Activated gamma-delta T cell (primary cell): ENCODE results near the gene ATP9B.
A peak's percentile ranks its signal among the peaks of the same experiment; 100 is the strongest.
"Not testable (repeated sequence)": the region's sequence is repeated elsewhere in the genome, so short reads cannot be mapped to it uniquely, and the experiment has no call there.

Source experiments
- DNase-seq: peaks from one replicate; lab custom pipeline; 2025; lab: John Stamatoyannopoulos, UW

Gene ATP9B

DNA sequence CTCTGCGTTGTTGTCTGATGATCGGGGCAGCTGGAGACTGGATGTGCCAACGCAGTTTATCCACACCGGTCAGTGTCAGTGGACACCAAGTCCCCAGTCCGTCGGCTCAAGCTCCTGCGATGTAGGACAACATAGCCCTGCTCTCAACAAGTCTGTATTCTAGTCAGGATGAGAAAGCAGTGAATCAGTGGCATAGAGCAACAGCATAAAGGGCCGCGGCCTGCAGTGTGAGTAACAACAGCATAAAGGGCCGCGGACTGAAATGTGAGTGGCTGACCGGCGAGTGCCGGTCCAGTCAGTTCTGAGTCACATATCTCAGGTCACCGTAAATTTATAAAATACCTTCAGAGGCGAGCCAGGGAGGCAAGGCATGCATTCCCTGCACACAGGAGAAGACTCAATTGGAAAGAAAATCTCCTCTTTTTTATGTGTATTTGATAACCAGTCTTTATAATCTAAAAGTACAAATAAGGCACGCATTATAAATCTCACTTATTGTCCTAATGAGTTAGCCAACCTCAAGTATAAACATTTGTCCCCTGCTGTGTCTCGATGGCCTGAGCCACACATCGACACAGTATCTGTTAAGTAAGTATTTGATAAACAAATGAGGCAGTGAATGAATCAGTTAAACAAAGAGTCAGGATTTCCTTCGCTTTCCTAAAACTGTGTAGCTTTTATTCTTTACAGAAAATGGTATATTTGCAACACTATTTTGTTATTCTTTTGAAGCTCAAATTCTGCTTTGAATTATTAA is 292.8 kb downstream of the ATP9B start:
- no peak for DNase-seq

- DNase-seq: no peak
Measured at GRCh38 chr18:79365701-79366100, 296.5 kb downstream of the ATP9B start.

DNA sequence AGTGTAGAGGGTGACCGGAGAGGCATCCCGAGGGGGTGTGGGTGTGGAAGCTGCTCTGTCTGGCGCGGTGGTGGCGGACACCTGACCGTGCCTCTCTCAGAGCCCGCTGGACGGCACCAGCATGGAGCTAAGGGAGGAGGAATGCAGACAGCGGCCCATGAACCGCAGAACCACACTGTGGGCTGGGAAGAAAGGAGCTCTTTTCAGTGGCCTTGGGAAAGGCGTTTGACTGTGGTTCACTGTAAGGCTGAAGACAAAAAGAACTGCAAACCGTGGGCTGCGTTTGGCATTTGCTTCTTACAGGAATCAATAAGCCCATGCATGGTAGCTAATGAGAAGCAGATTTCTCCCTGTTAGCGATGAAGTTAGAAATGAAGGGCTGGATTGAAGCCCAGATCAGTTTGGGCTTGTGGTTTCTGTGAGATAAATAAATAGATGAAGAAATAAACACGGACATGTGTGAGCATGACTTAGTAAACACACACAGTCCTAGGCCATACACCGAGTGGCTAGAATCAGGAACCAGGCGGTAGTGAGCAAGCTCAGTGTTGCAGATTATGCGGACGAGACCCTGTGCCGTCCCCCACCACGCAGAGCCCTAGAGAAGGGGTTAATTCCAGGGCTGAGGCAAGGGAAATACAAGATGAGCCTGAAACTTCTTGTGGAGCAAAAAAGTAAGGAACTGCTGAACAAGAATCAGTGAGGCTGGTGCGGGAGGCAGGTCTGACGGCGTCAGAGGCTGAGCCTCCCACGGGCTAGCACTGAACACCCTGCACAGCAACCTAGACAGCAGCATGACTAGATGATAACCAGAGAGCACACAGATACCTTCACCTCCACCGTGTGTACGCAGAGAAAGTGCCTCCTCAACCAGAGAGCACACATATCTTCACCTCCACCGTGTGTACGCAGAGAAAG is 297.2 kb downstream of the ATP9B start:
- DNase-seq: no peak

DNA sequence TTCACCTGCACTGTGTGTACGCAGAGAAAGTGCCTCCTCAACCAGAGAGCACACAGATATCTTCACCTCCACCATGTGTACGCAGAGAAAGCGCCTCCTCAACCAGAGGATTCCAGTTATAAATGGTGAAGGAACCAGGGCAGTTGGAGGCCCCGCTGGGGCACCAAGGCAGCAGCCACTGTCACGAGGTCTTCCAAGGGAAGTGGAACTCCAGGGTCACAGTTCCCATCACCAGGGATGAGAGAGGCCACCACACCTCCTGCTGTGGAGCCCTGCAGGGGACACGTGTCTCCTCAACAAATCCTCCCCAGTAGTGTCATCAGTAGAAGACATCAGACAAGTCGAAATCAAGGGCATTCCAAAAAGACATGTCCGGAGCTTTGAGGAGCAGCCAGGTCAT is 298.3 kb downstream of the ATP9B start:
- no peak for DNase-seq

- DNase-seq: no peak
Measured at GRCh38 chr18:79367989-79368388, 298.8 kb downstream of the ATP9B start.

DNA sequence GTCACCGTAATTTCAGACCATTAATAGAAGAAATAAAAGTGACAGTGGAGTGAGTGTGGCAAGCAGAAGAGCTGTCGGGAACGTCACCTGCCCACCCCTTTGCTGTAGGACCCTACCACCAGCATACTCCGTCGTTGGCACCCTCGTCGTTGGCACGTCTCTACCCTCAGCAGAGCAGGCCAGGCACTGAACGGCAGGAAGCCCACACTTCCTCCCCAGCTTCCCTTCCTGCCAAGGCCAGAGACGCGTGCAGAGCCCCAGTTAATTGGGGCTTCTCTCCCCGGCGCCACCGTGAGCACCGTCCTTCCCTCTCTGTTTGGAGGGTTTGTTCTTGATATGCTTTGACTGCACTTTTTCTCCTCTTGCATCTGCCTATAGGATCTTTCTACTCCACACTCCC is 299.5 kb downstream of the ATP9B start:
- no peak for DNase-seq

DNA sequence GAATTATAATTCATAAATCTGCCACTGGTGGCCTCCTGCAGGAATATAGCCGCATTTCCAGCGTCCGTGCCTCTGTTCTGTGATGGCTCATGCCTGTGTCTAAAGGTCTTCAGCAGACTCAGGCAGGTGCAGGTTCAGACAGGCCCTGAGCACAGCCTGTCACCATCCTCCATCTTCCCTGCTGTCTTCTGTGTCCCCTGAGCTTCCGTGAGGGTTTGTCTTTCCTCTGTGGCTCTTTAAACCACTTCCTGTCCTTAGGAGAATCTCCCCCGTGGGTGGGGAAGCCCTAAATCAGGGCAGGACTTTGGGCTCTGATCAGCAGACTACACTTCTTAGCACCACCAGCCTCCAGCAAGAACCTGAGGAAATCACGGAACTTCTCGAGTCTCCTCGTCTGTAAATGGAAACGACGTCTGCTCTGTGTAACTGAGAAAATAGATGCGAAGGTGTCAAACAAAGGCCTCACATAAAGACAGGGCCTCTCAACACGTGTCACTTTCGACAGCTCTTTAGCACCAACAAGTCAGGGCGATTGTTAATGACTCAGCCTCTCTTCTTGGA is 302.4 kb downstream of the ATP9B start:
- DNase-seq: no peak

DNA sequence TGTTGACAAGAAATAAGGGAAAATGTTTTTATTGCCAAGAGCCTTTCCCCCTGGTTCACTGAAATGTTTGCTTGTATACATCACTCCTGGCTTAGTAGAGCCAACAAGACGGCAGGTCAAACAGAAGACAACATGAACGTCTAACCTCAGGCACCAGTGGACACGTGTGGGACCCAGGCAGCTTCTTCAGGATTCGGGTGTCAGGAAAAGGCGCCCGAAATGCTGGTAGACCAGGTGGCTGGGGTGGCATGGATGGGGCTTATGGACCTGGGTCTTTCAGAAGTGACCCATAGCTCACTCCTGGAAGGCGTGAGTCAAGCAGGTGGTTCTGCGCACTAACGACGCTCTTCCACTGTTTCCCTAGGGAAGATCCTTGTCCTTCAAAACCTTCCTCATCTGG is 303.3 kb downstream of the ATP9B start:
- no peak for DNase-seq

GRCh38 chr18:79372991-79373390 is 303.8 kb downstream of the ATP9B start:
- DNase-seq: no peak

- no peak for DNase-seq
Measured at GRCh38 chr18:79373736-79374135, 304.5 kb downstream of the ATP9B start.

DNA sequence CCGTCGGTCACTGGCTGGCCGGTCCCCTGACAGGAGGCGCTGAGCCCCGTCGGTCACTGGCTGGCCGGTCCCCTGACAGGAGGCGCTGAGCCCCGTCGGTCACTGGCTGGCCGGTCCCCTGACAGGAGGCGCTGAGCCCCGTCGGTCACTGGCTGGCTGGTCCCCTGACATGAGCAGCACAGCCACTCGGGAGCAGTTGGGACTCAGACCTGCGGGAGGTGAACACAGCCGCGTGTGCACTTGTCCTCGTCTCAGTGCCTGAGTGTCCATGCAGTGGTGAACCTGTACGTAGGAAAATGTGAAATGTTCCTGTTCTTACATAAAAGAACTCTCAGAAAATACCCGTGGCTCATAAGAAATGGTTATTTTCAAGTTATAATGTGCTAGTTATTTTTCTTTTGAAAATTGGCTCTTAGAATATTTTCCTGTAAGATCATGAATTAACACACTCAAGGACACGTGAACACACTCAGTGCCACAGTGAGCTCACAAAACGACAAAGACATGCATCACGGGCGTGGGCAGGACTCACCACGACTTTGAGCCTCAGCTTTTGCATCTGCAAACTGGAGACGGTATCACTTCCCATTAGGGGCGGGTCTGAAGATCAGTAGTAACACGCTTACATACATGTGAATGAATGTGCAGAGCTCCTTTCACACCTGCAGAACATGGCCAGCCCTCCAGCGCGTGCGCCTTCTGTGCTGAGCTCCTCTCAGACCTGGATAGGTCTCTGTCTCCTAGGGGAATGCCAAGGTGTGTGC is 305.4 kb downstream of the ATP9B start:
- DNase-seq: no peak

DNA sequence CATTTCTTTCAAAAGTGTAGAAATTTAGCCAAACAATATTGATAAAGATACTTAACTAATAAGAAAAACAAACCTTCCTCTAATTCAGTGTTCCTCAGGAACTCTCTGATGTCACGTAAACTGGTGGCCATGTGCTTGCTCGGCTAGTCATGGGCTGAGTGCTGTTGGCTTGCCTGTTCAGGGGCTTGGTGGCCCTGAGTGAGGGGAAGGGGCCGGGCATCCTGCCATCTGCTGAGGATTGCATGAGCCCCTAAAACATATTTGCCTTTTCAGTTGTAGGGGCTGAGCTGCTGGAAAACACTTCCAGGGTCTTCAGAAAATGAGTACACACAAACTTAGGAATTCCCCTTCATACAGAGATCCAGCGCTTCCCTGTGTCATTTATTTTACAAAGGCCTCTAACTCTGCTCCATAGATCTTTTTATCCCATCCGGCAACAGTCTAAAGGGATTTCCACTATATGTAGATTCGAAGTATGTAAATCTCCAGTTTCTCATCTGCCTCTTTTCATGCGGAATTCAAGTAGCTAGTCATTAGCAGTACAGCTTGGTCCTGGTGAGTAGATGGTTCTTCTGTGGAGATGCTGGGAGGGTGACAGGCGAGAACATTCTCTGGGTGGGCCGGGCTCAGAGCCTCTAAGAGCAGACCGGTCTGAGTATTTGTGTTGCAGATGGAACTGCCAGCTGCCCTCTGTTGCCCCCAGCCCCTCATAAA is 306.4 kb downstream of the ATP9B start:
- no peak for DNase-seq

DNA sequence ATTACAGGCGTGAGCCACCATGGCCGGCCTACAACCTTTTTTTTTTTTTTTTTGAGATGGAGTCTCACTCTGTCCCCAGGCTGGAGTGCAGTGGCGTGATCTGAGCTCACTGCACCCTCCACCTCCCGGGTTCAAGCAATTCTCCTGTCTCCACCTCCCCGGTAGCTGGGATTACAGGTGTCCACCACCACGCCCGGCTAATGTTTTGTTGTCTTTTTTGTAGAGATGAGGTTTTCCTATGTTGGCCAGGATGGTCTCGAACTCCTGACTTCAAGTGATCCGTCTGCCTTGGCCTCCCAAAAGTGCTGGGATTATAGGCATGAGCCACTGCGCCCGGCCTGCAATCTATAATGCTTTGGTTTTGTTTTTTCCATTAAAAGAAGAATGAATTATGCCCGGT is 307.5 kb downstream of the ATP9B start:
- not testable (repeated sequence) for DNase-seq

DNA sequence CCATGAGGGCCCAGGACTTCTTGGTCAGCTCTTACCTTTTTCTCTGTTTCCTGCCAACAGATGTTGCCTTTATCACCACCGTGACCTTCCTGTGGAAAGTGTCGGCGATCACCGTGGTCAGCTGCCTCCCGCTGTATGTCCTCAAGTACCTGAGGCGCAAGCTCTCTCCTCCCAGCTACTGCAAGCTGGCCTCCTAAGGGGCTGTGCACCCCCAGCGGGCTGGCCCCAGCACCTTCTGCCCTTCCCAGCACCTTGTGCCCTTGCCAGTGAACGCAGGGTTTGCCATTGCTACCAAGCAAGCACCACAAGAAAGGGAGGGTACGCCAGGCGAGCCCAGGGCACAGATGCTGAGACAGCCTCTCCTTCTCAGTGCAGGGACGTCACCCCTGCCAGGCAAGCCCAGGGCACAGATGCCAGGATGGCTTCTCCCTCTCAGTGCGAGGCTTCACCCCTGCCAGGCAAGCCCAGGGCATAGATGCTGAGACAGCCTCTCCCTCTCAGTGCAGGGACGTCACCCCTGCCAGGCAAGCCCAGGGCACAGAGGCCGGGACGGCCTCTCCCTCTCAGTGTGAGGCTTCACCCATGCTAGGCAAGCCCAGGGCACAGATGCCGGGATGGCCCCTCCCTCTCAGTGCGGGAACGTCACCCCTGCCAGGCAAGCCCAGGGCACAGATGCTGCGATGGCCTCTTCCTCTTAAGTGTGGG is 308.1 kb downstream of the ATP9B start:
- no peak for DNase-seq

DNA sequence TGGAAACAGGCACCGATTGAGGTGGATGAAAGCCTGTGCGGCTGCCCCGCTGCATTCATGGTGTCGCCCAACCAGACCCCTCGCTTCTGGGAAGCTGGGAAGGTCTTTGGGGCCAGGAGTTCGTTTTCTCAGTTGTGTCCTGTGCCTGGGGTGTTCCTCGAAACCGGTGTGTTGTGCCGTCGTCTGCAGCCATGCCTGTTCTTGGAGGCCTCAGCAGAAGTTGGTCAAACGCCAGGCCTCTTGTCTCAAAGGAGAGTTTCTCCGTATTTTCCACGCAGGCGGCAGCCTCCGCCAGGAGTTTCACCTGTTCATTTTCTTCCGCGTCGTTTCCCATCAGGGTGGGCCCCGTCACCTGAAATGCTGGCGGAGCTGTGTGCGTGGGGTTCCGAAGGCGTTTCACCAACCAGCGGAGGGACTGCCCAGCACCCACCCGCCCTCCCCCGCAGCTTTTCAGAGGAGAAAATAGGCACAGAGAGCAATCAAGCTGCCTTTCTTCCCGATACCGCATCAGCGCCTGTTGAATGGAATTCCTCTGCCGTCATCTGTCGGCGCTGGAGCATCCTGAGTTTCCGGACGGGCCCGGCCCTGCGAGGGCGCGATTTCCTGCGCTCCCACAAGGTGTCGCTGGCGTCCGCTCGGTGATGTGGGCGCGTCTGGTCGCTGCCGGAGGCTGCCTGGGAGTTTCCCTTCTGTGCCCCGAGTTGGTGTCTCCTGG is 309.5 kb downstream of the ATP9B start:
- peak; percentile 60 for DNase-seq

DNA sequence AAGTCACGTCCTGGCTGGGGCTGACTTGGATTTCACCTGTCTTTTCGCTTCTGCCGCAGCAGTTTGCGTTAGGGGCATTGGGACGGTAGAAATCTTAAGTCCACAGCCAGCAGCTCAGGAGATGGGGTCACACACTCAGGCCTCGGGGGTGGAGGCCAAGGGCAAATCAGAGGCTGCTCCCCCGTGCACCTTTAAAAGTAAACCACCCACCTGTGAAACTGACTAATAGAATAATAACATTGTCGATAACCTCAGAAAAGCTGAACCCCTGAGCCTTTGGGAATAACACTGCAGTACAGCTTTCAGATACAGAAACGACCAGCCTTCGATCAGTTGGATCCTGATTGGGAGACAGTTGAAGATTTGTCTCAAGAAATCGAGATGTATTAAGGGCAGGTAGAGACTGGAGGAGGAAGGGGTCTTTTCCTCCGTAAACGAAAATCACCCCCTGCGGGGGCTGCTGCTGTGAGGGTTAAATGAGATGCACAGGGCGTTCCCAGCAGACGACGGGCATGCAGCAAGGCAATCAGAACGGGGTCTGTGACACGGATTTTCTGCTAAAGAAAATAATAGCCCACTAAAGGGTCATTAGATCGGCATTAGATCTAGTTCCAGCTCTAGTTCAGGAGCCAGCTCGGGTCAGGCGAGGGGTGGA is 310.2 kb downstream of the ATP9B start:
- no peak for DNase-seq

- DNase-seq: no peak
Measured at GRCh38 chr18:79379931-79380815, 311.0 kb downstream of the ATP9B start.
